HG03159 (cell line): Measurements from ENCODE around the gene NEURL1.

ENCODE experiments used
- ATAC-seq: cut with Tn5 transposase; IDR thresholded peaks from one replicate; pipeline ENCODE4 v1.9.1; 2021; ENCODE audit warnings: mild to moderate bottlenecking, moderate library complexity; ENCODE audit not compliant: unreplicated experiment

NEURL1 gene

GRCh38 chr10:103582331-103583123, 89.0 kb downstream of the NEURL1 start:
- no peak for ATAC-seq

GRCh38 chr10:103583871-103584215, 90.3 kb downstream of the NEURL1 start:
- ATAC-seq, result no peak

GRCh38 chr10:103584216-103585010, 90.9 kb downstream of the NEURL1 start:
- no peak for ATAC-seq

- ATAC-seq, result no peak
Observed at GRCh38 chr10:103585011-103585405, 91.5 kb downstream of the NEURL1 start.

GRCh38 chr10:103587073-103587472, 93.6 kb downstream of the NEURL1 start:
- ATAC-seq, result no peak

- ATAC-seq, result no peak
Observed at GRCh38 chr10:103589074-103589630, 95.6 kb downstream of the NEURL1 start.

- no peak for ATAC-seq
Observed at GRCh38 chr10:103590060-103590459, 96.6 kb downstream of the NEURL1 start.

- no peak for ATAC-seq
Observed at GRCh38 chr10:103590744-103591291, 97.3 kb downstream of the NEURL1 start.

GRCh38 chr10:103592186-103593021, 98.9 kb downstream of the NEURL1 start:
- peak; percentile 79 for ATAC-seq

GRCh38 chr10:103593022-103593570, 99.6 kb downstream of the NEURL1 start:
- ATAC-seq, result no peak

- no peak for ATAC-seq
Observed at GRCh38 chr10:103595933-103596726, 102.6 kb downstream of the NEURL1 start.

- no peak for ATAC-seq
Observed at GRCh38 chr10:103597003-103597402, 103.5 kb downstream of the NEURL1 start.

GRCh38 chr10:103598654-103599115, 105.2 kb downstream of the NEURL1 start:
- no peak for ATAC-seq

GRCh38 chr10:103599211-103599610, 105.7 kb downstream of the NEURL1 start:
- ATAC-seq, result no peak

- no peak for ATAC-seq
Observed at GRCh38 chr10:103599907-103600306, 106.4 kb downstream of the NEURL1 start.

- no peak for ATAC-seq
Observed at GRCh38 chr10:103600325-103600724, 106.8 kb downstream of the NEURL1 start.

GRCh38 chr10:103600956-103601569, 107.6 kb downstream of the NEURL1 start:
- ATAC-seq, result no peak

GRCh38 chr10:103602028-103602851, 108.7 kb downstream of the NEURL1 start:
- ATAC-seq, result no peak
